Thoracic aorta (tissue), 2 donors: Measurements from ENCODE around the gene ELF1. TPM values are rescaled to one million over a fixed set of nuclear protein-coding genes. Genes with fewer than 3 reads are reported as not detected.
"Not testable (repeated sequence)": the region's sequence is repeated elsewhere in the genome, so short reads cannot be mapped to it uniquely, and the experiment has no call there.

Experiments used
- ATAC-seq: fragments of 150-250 bp; one replicate; pipeline ENCODE4 v1.8.0; 2017; ENCODE audit warnings: low read depth; ENCODE audit not compliant: insufficient number of reproducible peaks, low FRiP score
- DNase-seq: peaks from one replicate; pipeline ENCODE4 v3.0.0-alpha.2; 2020; ENCODE audit warnings: low spot score
- H3K27ac ChIP-seq, 2 donors: fragments of 200-600 bp; sonication (generic); 1 replicate in 1 of 2; 2 replicates in 1 of 2; pipeline ENCODE4 v1.5.1; 2016; ENCODE audit warnings: mild to moderate bottlenecking in 2 of 2, moderate library complexity in 2 of 2
- H3K27me3 ChIP-seq: fragments of 200-600 bp; sonication (generic); replicated peaks from 2 replicates; pipeline ENCODE4 v1.6.0; 2016; ENCODE audit warnings: mild to moderate bottlenecking; ENCODE audit not compliant: insufficient read depth
- H3K36me3 ChIP-seq: fragments of 200-600 bp; sonication (generic); one replicate; pipeline ENCODE4 v1.5.1; 2016
- H3K4me1 ChIP-seq, 2 donors: fragments of 200-600 bp; sonication (generic); 1 replicate in 1 of 2; 2 replicates in 1 of 2; pipeline versions ENCODE4 v1.5.1 to v1.6.0; 2016; ENCODE audit warnings: low read depth in 2 of 2, mild to moderate bottlenecking in 1 of 2; ENCODE audit not compliant: control insufficient read depth in 1 of 2
- H3K4me3 ChIP-seq: fragments of 200-600 bp; sonication (generic); 2 replicates; pipeline ENCODE4 v1.5.1; 2016; ENCODE audit warnings: mild to moderate bottlenecking
- H3K9me3 ChIP-seq: fragments of 200-600 bp; sonication (generic); 2 replicates; pipeline ENCODE4 v1.5.1; 2016
- total RNA-seq, 2 donors: library from RNA; depleted of rRNA; stranded (reverse); fragments of >200 nt; gene quantifications; one replicate each; pipeline versions ENCODE4 v1.1.0 to v1.2.3, GENCODE V29; 2016
- TF ChIP-seq, protein P1 (sequence below): fragments of 200-600 bp; sonication (generic); IDR thresholded peaks from one replicate; pipeline ENCODE4 v1.5.1; 2019; ENCODE audit warnings: antibody characterized with exemption

ELF1 gene
- total RNA-seq, 2 donors from 2014 or later = 54.7 to 99.9 TPM

DNA sequence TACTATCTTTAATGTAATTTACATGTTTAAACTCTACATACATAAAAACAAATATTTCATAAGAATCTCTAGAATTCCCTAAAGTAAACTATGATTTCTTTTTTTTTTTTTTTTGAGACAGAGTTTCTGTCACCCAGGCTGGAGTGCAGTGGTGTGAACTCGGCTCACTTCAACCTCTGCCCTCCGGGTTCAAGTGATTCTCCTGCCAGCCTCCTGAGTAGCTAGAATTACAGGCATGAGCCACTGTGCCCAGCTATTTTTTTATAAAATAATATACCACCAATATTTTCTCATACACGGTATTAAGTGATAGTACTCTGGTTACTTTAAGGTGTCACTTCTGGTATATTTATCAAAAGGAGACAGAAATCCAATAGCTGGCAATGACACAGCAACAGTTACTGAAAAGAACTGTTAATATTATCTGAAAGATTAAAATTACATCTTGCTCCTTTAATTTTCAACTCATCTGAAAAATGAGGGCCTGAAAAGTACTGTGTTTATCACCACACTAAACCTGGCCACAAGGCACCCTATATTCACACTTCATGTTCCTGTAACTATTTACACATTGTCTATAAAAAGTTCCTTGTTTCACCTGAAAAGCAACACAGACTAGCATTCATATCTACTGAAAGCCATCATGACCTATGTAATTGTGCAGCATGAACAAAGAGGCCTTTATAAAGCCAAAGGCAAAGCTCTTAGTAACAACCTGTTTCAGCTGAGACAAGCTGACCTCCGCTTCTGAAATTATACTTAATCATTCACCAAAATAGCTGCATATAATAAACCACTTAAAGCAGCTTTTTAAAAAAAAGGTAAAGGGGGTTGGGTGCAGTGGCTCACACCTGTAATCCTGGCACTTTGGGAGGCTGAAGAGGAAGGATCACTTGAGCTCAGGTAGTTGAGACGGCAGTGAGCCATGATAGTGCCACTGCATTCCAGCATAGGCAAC lies 123.6 kb downstream of the ELF1 start:
- Histone ChIP-seq H3K27me3 (no peaks in the 10 kb centered on the region), H3K9me3 (no peaks in the 10 kb centered on the region), H3K4me3 (no peak overlapping the region), H3K36me3 (no peaks in the 10 kb centered on the region), H3K27ac (no peak overlapping the region), H3K4me1 (no peaks in the 10 kb centered on the region)
- no peak for DNase-seq
- ATAC-seq = no peak
- TF ChIP-seq, protein P1, sequence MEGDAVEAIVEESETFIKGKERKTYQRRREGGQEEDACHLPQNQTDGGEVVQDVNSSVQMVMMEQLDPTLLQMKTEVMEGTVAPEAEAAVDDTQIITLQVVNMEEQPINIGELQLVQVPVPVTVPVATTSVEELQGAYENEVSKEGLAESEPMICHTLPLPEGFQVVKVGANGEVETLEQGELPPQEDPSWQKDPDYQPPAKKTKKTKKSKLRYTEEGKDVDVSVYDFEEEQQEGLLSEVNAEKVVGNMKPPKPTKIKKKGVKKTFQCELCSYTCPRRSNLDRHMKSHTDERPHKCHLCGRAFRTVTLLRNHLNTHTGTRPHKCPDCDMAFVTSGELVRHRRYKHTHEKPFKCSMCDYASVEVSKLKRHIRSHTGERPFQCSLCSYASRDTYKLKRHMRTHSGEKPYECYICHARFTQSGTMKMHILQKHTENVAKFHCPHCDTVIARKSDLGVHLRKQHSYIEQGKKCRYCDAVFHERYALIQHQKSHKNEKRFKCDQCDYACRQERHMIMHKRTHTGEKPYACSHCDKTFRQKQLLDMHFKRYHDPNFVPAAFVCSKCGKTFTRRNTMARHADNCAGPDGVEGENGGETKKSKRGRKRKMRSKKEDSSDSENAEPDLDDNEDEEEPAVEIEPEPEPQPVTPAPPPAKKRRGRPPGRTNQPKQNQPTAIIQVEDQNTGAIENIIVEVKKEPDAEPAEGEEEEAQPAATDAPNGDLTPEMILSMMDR = no peak

GRCh38 chr13:40893573-40893972 lies 125.5 kb downstream of the ELF1 start:
- H3K4me1 ChIP-seq, H3K4me3 ChIP-seq, ATAC-seq, H3K27ac ChIP-seq, H3K9me3 ChIP-seq, DNase-seq, H3K27me3 ChIP-seq, H3K36me3 ChIP-seq: not testable (repeated sequence)

- DNase-seq (no peak), ATAC-seq (no peak)
- no peak overlapping the region for H3K27ac ChIP-seq
- no peaks in the 10 kb centered on the region for H3K9me3 ChIP-seq
- no peaks in the 10 kb centered on the region for H3K4me1 ChIP-seq
- peaks cover 2% of the 10 kb centered on the region for H3K36me3 ChIP-seq
- no peaks in the 10 kb centered on the region for H3K27me3 ChIP-seq
- no peak overlapping the region for H3K4me3 ChIP-seq
- TF ChIP-seq, protein P1 = no peak
These were observed 133.1 kb downstream of the ELF1 start for GRCh38 chr13:40886017-40886416.

- not testable (repeated sequence) for H3K4me1 ChIP-seq, ATAC-seq, H3K9me3 ChIP-seq, H3K4me3 ChIP-seq, H3K27me3 ChIP-seq, H3K36me3 ChIP-seq, DNase-seq, H3K27ac ChIP-seq
These were observed 134.9 kb downstream of the ELF1 start for GRCh38 chr13:40884175-40884574.

Other genes with a start within 250 kb of the ELF1 start
- gene MRPS31, start 248.1 kb downstream of the ELF1 start, total RNA-seq = 10 to 100 TPM; 11.4 to 13.7 TPM
- gene SLC25A15, start 229.7 kb downstream of the ELF1 start, total RNA-seq = 10 to 100 TPM in 1 of 2 donors, 1 to 10 TPM in 1; 7.7 to 12.6 TPM
- gene WBP4, start 42.2 kb upstream of the ELF1 start, total RNA-seq = 10 to 100 TPM; 11.1 to 16.5 TPM
- 1 to 10 TPM; 4.1 to 7.1 TPM for gene KBTBD6, start 113.5 kb upstream of the ELF1 start, total RNA-seq
- 1 to 10 TPM; 6.1 to 6.2 TPM for gene KBTBD7, start 175.3 kb upstream of the ELF1 start, total RNA-seq
- 10 to 100 TPM in 1 of 2 donors, 1 to 10 TPM in 1; 2.3 to 13.9 TPM for gene MTRF1, start 244.3 kb upstream of the ELF1 start, total RNA-seq